GM19351 (cell line): ENCODE data around the gene RAP1GAP2.

Experiments
- ATAC-seq: cut with Tn5 transposase; IDR thresholded peaks from one replicate; pipeline ENCODE4 v1.9.1; 2021; ENCODE audit warnings: mild to moderate bottlenecking, moderate library complexity; ENCODE audit not compliant: unreplicated experiment

RAP1GAP2 gene

DNA sequence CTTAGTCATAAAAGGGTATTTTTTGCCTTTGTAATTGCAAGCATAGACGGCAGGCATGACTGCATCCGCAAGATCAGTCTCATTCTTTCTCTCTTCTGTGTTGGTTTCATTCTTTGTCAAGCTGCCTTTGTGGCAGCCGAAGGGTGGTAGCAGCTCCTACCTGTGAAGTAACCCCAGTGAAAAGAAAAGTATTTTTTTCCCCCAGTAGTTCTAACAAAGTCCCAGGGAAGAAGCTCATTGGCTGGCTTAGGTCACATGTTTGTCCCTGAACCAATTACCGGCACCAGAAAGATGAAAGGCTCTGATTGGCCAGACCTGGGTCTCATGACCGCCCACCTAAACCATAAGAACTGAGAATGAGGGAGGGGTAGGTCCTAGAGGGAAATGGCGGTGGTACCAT is 110.7 kb downstream of the RAP1GAP2 start:
- ATAC-seq = no peak

DNA sequence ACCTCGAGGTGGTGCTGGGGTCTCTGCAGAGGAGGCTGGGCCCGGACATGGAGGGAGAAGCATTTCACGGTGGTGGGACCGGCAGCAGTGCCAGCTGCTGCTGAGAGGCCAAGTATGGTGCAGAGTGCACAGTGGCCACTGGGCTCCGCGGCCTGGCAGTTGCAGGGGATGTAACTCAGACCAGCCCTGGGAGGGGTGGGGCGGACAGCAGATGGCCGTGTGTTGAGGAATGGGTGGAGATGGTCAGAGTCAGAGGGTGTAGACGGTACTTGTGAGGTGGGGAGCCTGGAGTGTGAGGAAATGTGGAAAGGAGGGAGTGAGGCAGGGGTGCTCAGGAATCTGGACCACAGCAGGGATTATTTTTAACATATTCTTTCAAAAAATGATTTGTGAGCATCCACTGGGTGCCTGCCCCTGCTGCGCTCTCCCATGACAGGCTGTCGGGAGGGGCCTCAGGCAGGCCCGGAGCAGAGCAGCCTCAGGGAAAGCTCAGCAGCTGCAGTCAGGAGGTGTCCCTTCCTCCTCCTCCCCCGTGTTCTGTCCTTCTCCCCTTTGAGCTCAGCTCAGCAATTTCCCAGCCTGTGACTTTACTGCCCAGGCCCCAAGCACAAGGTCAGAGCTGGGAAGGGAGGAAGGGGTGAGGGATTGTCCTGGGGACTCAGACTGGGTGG is 113.1 kb downstream of the RAP1GAP2 start:
- no peak for ATAC-seq

DNA sequence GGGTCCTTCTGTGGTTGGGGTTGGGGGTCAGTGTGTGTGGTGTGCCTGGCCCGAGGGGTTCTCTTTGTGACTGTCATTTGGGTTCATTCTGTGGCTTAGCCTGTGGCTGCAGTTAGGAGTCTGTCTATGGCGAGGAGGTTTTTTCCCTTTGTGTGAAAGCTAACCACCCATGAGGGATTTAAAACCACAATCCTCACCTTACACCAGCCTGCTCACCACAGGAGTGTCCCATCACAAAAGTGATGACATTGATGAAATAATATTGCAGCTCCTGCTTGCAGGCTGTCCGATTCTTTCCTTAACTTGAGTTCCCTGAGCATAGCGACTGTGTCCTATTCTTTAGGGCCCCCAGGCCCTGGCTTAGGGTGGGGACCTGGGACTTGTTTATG is 113.6 kb downstream of the RAP1GAP2 start:
- ATAC-seq = no peak

DNA sequence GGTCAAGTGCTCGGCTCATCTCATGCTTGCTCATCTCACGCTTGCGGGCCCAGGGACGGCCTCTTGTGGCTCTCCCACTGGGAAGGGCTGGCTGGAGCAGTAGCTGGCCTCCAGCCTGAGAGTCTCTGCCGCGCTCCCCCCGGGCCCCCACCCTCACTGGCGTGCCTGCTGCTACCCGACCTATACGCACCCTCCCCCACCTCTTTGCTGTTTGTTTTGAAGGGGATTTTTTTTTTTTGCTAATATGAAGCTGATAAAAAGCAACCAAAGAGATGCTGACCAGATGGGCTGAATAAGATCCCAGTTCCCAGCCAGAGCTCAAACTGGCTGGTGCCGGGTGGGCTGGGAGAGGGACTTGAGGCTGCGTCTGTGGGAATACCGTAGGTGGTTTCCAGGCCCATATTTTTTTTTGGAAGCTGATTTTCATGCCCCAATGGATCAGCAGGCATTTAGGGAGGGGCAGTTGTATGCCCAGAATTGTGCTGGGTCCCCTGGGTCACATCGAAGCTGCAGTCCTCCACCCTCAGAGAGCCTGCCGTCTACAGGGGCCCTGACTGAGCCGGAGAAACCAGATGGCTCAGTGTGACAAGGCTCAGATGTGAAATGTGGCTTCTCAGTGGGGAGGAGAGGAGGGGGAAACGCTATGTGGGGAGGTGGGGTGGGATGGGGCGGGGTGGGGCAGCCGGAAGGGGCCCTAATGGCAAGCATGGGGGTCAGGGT is 115.0 kb downstream of the RAP1GAP2 start:
- ATAC-seq = no peak

DNA sequence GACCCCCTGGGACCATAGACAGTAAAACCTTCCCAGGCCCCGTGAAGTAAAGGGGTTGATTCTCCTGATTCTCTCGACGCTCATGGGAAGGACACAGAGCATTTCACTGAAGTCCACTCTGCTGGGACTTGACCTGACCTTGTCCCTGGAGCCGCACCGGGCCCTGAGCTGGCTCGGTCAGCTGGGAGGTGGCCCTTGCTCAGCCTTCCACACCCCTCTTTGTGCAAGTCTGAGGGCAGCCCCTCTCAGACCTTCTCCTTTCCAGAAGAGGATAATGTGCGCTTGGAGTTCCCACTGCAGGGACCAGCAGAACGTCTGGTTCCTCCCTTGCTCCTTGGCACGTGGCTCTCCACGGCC is 115.5 kb downstream of the RAP1GAP2 start:
- ATAC-seq = no peak

DNA sequence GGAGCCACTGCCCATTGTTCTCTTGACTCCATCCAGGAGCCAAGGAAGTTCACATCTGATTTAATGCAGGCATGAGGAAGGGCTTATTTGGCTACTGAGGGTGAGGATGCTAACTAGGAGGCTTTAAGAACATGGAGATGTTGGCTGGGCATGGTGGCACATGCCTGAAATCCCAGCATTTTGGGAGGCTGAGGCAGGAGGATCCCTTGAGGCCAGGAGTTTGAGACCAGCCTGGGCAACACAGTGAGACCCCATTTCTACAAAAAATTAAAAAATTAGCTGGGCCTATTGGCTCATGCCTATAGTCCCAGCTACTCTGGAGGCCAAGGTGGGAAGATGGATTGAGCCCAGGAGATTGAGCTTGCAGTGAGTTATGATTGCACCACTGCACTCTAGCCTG is 116.5 kb downstream of the RAP1GAP2 start:
- no peak for ATAC-seq

DNA sequence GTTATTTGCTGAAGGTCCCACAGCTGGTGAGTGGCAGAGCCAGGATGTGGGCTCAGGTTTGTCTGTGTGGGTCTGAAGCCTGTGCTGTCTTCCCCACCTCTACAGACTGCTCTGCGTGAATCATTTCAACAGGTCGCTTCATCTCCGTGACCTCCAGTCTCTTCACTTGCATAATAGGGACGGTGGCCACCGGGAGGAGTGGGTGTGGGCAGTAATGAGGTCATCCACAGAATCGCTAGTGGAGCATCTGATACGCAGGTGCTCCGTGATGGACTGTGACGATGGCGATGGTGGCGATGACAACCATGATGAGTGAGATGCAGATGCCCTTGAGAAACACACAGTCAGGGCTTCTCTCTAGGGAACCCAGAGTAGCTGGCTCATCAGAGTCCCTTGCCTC is 120.2 kb downstream of the RAP1GAP2 start:
- ATAC-seq = no peak

DNA sequence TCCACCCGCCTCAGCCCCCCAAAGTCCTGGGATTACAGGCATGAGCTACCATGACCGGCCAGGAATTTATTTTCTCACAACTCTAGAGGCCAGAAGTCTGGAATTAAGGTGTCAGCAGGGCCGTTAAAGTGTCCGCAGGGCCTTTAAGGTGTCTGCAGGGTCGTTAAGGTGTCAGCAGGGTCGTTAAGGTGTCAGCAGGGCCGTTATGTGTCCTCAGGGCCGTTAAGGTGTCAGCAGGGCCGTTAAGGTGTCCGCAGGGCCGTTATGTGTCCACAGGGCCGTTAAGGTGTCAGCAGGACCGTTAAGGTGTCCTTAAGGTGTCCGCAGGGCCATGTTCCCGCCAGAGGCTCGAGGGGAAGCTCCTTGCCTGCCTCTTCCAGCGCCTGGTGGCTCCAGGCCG is 125.2 kb downstream of the RAP1GAP2 start:
- no peak for ATAC-seq

DNA sequence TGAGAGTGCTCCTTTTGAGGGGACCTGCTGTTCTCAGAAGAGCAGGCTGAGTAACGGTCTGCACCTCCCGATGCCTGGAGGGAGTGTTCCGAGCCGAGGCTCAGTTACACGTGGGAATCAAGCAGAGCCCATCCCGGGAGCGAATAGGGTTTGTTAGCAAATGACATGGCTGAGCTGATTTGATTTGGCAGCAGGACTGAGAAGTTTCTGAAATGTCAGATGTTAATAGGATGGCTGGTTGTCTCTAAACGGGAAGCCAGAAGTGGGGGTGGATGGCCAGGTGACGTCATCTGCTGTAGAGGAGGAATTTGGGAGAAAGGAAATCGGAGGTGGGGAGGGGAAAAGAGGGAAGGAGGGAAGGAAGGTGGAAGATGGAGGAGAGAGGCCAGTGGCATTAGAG is 128.0 kb downstream of the RAP1GAP2 start:
- no peak for ATAC-seq

DNA sequence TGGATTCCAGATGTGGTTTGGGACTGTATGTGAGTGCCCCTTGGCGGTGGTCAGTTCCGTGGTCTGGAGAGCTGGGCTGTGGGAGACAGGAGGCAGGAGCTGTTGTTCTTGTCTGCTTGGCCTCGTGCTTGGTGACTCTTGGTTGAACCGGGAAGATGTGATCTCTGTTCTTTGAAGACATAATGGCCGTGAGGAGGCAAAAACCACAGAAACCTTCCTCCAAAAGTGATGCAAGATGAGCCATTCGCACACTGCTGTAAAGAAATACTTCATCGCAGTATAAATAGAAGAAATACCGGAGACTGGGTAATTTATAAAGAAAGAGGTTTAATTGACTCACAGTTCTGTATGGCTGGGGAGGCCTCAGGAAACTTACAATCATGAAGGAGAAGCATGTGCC is 128.8 kb downstream of the RAP1GAP2 start:
- ATAC-seq = no peak

DNA sequence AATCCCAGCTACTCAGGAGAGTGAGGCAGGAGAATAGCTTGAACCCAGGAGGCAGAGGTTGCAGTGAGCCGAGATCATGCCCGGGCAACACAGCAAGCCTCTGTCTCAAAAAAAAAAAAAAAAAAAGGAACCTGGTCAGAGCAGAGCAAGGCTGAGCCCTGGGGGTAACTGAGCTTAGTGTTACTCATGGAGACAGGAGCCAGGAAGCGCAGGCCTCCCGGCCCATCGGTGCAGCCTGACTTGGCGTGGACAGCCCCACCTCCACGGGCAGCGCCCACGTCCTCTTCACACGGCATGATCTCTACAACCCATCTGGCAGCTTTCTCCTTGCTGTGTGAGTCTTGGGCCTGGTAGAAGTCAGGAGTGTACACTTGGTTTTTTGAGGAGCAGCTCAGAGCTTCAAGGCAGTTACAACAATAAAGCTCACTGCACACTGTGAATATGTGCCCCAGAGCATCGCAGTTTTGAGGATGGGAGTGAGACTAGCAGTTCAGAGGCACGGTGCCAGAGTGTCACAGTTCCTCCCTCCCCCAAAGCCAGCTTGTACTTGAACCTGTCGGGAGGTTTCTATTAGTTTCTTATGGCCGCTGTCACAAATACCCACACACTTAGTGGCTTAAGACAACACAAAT is 129.9 kb downstream of the RAP1GAP2 start:
- no peak for ATAC-seq

DNA sequence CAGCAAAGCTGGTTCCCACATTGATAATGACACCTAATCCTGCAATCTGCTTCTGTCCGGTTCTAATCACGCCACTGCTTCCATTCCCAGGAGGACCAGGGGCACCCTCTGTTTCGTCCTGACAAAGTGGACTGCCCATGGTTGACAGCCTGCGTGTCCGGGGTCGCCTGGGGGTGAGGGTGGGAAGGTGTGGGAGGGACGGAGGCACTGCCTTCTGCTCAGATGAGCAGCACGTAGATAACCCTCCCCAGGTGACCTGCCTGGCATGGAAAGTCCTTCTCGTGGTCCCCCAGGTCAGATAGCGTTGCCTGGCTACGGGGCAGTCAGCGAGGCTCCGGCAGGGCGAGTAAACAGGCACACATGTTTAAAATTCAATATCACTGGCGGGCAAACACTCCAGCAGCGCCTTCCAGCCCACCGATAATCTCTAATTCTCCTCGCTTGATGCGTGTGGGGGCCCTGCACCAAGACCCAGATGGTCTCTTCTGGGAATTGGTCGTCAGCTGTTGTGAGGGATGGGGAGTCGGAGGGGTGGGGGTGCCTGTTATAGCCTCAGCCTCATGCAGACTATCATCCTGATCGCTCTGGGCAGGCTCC is 132.2 kb downstream of the RAP1GAP2 start:
- ATAC-seq = no peak

DNA sequence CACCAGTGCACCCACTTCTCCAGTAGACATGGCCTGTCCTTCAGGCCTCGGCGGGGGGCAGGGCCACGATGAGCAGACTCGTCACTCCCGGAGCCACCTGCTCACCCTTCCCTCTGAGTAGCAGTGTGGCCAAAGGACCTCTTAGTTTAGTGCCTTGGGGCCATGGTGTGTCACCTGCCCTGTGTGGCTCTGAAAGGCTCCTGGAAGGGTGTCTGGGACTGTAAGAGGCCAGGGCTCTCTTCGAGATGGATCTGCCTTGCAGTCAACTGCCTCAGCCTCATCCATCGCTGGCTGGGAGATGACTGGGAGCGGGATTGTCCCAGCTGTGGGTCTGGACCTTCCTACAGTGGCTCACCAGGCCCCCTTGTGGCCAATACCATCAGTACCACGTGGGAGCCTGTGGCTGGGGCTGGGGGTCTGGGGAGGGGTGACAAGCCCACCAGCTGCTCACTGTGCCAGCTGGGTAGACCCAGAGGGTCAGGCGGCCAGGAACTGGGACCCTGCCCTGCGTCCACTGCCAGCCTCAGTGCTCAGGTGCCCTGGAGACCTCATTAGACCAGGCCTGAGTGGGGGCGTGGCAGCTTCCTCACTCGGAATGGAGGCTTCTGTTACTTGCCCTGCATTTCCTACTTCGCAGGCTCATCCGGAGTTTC is 133.8 kb downstream of the RAP1GAP2 start:
- ATAC-seq = no peak

DNA sequence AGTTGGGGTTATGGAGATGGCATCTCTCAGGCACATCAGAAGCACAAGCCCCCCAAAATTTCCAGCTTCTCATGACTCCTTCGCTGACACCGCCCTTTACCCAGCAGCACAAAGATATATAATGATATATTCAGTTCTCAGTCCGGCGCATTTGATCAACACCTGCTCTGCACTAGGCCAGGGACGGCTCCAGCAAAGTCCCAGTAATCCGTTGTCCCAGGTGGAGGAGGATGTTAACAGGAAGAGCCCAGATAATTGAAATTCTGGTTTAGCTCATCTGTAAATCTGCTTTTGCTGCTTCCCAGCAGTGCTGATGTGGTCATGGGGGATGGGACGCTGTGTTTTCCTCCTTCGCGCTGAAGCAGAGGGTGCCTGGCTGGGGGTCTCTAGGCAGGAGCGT is 135.6 kb downstream of the RAP1GAP2 start:
- no peak for ATAC-seq

DNA sequence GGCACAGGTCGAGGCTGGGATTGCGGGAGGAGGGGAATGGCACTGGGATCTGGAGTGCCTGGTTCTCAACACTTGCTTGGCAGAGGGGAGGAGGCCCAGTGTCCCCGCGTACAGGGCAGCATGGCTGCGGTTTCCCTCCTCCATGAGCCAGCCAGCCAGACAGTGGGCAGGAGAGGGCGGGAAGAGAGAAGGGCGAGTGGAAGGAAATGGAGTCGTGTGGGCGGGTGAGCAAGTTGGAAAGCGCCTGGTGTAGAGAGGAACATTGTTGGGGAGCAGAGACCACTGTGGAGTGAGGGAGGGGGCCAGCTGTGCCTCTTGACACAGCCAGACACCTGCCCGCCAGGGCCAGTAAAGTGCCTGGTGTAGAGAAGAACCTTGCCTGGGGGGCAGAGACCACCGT is 136.7 kb downstream of the RAP1GAP2 start:
- no peak for ATAC-seq

DNA sequence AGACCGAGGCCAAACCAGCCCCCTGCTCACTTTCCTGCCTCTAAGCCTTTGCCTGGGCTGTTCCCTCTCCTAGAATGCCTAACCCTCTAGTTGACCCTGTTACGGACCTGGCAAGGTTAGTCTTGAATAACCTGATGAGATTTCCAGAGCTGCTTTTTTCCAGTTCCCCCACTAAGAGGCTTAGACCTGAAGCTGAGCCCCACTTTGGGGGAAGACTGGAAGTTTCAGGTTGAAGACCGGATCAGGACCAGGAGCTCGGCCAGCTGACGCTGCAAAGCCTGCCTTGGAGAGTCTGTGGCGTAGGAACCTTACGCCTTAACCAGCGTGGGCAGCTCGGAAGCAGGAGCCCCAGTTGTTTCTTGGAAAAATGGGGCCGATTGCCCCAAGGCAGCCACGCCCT is 137.4 kb downstream of the RAP1GAP2 start:
- no peak for ATAC-seq

DNA sequence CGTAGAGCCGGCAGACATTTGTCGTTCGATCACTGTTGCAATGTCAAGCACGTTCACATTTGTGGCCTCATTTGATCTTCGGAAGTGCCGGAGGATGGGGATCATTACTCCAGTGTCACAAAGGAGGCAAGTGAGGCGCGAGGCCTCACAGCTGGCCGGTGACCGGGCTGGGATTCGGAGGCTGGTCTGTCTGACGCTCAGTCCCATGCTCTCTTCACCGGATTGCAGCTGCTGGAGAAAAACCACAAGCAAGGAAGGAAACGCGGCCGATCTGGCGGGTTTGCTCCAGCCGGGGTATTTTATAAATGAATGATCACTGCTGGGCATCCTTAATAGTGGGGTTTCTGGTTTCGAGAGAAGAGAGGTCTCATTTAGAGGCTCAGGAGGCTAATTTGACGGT is 139.4 kb downstream of the RAP1GAP2 start:
- no peak for ATAC-seq

DNA sequence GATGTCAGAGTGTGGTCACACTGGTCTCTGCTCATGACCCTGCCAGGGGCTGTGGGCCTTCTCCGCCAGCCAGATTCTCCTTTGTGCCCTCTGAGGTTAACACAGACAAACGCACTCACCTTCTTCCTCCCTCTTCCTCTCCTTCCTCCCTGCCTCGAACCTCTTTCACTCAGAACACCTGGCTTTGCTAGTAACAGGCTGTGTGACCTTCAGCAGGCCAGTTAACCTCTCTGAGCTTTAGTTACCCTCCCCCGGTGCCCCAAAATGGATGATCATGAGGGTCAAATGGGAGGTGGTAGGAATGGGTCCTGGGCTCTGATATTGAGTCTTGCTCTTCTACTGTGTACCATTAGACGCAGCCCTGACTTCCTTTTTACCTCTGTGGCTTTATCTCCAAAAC is 140.1 kb downstream of the RAP1GAP2 start:
- no peak for ATAC-seq

DNA sequence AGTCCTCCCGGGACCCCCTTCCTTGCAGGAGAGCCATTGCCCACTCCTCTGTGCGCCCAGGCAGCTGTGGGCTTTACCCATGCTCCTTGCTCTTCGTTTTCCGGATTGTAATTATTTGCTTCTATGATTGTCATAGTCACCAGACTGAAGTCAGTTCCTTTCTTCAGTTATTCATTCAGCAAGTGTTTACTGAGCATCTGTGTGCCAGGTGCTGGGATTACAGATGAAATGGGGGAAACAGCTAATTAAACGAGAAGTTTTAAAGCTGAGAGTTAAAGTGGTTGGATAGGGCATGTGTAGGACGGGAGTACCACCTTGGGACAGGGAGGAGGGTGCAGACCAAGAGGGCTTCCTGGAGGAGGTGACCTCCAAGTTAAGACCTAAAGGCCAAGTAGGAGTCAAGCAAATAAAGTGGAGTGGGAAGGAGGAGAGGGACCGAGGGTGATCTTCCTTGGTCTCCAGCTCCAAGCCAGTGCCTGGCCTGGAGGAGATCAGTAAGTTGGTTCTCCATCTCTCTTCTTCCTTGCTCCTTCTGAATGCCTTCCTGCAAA is 140.6 kb downstream of the RAP1GAP2 start:
- no peak for ATAC-seq

DNA sequence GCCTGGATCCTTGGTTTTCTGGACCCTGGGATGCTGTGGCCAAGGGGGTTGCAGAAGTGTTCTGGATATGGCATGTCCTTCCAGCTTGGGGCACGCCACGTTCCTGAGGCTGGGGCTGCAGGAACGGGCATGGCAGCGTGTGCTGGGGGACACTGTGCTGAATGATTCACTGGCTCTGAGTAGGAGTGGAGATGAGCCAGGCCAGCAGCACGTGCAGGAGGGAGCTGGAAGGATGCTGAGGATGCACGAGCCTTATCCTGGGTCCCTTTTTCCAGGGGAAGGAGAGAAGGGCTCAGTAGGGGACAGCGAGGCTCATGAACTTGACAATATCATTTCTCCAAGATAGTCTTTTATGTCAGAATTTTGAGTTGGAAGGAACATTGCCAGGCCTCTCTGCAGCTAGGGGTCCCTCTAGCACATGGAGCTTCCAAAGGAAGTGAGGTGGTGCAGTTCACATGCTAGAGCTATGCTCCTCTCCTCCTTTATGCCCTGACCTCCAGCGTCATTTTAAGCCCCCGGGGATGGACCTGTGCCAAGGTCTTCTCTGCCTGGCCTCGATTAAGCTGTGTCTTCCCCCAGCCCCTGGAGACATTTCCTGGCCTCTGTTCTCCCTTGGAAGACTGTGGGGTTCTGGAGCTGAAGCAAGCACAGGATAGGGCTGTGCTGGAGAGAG is 141.2 kb downstream of the RAP1GAP2 start:
- no peak for ATAC-seq
